Activated CD8-positive, alpha-beta memory T cell treated with anti-CD3 and anti-CD28 coated beads, Interleukin-2, amount 50 U/mL, for 4 hours (primary cell): ENCODE results near the gene LMBRD2.

ENCODE experiments used
- DNase-seq: peaks from one replicate; pipeline ENCODE4 v3.0.0-alpha.2; 2020

LMBRD2 gene

DNA sequence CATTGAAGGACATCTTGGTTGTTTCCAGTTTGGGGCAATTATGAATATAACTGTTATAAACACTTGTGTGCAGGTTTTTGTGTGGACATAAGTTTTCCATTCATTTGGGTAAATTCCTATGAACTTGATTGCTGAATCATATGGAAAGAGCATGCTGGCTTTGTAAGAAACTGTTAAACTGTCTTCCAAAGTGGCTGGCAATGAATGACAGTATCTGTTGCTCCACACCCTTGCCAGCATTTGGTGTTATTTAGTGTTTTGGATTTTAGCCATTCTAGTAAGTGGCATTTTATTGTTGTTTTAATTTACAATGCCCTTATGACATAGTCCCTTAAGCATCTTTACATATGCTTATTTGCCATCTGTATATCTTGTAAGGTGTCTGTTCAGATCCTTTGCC is 55.2 kb downstream of the LMBRD2 start:
- DNase-seq: no peak

DNA sequence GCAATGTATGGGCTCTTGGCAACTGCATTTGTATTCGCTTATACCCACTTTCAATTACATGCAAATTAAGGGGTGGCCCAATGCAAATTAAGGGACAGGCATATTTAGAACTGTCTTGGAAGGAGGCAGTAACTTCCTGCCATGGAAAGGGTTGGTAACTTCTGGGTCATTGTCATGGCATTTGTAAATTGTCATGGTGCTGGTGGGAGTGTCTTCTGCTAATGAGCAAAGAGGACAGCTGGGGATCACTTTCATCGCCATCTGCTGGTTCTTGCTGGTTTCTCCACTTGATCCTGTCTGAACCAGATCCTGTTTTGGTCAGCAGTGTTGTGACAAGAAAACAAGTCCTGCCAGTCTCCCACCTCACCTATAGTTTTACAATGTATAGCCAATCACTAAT is 61.7 kb downstream of the LMBRD2 start:
- DNase-seq: no peak

DNA sequence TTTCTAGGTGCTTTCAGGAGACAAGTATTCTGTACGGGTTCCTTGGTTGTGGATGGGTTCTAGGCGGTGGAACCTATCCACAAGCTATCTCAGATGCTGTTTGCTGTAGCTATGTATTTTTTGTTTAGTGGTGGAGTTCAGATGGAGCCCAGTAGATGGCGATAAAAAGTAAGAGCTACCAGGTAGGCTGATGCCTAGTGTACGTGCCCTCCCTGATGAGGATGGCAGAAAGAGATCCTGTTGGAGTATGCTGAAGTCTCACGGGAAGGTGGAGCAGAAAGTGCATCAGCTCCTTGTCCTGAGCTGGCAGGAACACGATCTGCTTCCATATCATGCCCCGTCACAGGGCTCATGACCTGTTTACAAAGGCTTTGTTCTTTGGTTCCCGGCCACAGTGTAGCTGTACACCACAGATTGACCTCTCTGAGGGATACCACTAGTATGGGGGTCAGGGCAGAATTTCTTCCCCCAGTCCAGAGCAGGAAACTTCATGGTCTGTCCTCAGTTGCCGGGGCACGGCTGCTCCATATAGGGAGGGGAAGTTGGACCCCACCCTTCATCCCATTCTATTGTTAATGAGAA is 72.4 kb downstream of the LMBRD2 start:
- DNase-seq: no peak

DNA sequence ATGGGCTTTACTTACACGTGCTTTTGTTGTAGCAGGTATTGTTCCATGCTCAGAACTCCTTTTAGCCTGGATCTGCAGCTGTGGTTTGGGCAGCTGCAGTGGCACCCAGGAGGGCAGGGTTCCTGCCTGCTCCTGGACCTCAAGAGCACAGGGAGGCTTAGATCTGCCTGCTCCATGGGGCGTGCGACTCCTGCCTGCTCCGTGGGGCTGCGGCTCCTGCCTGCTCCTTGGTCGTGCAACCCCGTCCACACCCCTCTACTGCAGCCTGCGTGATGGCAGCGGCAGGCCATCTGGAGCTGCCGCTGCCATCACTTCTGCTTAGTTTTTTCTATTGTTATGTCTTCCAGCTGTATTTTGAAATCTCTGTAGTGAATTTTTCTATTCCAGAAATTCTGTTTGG is 73.3 kb downstream of the LMBRD2 start:
- DNase-seq: no peak

DNA sequence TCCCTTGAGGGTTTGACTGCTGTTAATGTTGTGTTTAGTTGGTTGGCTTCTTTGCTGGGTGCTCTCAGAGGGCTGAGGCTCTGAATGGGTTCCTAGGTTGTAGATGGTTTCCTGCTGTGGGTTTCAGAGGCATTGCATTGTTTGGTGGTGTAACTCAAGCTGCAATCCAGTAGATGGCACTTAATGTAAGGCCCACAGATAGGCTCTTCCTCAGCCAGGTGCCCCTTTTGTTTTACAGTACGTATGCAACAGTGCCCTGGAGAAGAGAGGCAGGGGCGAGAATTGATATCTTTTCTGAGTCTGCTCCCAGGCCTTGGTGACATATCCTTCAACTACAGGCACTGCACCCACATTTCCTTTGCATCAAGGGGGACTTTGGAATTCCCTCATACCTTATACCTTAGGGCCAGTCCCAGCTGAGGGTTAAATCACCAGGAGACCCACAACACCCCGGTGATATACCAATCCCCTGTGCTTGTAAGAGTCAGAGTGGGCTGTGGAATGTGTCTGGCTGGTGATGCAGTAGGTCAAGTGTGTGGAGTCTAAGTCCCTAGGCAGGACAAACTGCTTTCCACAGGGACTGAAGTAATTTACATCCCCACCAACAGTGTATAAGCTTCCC is 78.0 kb downstream of the LMBRD2 start:
- DNase-seq: no peak

DNA sequence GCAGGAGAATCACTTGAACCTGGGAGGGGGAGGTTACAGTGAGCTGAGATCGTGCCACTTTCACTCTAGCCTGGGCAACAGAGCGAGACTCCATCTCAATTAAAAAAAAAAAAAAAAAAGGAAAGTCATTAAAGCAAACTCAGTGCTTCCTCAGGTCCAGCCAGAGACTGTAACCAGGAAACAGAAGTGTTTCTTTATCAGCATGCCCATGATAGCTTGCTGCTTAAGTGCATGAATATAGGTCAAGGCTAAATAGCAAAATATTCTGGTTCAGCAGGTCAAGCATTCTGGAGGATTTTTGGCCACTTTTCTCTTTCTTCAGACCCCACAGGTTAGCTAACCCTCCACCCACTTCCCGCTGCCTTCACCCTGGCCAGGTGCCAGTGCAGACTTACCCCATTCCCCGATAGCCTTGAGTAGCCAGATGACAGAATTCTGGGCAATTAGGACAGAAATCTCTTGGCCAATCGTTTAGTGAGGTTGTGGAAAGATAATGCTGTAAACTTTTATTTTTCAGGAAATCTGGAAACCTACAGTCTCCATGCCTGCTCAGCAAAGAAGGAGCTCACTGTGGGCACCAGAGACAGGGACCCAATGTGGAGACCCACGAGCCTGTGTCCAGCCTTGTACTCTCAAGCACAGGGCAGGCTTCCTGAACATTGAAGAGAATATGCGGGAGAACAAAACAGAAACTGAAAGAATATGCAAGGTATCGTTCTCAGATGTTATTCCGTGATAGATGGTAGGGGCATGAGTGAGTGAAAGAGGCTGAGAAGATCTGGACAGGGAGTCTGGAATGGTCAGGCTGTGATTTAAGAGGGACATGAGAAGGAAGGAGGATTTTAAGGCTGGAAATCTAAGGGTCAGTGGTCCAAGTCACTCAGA is 80.8 kb downstream of the LMBRD2 start:
- no peak for DNase-seq

DNA sequence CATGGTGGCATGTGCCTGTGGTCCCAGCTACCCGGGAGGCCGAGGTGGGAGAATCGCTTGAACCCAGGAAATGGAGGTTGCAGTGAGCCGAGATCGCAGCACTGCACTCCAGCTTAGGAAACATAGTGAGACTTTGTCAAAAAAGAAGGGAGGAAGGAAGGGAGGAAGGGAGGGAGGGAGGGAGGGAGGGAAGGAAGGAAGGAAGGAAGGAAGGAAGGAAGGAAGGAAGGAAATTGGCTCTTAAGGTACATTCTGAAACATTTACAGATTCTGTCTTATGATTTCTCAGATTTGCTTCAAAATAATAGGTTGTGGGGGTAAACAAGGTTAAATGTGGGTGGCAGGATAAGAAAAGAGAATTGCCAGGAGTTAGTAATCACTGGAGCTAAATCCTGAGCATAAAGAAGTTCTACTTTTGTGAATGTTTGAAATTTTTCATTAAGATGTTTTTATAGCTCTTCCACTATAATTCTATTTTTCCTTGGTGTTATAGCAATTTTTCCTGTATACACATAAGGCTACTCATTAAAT is 82.9 kb downstream of the LMBRD2 start:
- DNase-seq: no peak

DNA sequence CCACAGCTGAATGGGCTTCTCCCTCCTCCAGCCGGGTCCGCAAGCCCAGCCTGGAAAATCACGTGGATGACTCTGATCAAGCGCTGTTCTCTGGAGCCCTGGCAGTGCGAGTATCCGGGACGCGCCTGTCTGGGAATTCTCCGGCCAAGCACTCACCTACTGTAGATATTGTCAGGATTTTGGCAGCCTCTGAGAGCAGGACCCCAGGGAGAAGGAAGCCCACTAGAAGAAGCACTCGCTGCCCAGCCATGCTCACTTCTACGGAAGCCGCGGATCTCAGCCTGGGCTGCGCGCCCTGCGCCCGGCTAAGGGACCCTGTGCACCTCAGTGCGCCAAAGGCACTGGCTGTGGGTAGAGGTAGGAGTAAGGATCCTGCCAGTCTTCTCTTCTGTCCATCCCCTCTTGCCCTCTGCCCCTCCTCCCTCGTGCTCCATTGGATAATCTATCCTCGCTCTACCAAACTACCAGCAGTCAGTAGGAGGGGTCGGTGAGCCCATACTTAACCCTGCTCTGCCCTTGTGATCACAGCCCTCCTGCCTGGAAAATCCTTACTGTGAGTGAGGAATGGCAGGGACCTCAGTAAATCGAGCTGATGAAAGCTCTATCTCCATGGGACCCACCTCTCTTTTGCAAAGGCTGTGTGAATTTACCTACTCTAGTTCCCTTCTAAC is 85.0 kb downstream of the LMBRD2 start, which contains the start of gene UGT3A2:
TSS of gene UGT3A2 (minus strand) at position 343 of the 671 bp plus-strand sequence. CDS start at position 250, 93 bp downstream.
- DNase-seq: no peak

DNA sequence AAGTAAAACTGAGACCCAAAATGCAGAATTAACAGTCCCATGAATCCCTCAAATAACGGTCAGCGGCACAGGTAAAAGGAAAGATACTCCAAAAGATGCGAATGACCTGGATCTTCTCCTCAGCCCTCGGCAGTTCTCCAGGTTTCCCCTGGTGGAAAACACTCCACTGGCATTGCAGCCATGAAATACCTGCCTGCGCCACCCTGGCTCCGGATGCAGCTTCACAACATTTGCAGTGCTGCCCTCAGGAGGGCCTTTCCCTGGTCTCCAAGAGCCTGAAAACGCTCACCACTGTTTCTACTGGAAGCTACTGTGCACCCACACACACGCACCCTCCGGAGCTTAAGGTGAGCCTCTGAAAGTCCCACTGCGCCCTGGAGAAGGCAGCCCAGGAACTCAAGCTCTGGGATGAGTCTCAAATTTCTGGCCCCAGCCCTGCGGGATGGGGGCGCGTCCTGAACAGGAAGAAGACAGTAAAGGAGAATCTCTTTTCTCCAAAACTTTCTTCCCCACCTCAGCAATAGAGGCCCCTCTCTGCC is 85.6 kb downstream of the LMBRD2 start:
- no peak for DNase-seq

DNA sequence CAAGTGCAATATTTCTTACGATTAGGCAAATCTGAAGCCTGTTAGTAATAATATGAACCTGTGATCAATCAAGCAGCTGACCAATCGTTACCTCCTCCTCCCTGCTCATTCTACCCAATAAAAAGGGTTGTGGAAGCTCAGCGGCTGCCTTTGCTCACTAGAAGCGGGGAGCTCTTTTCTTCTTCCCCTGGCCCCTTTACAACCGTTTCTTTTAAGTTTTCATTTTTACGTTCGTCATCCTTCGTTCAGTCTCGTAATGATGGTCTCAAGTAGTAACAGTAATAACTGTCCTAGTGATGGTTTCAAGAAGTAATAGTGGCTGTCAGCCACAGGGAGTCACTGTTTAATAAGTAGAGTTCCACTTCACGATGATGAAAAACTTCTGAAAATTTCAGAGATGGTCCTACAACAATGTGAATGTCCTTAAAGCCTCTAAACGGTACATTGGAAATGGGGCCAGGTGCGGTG is 91.2 kb downstream of the LMBRD2 start:
- no peak for DNase-seq

DNA sequence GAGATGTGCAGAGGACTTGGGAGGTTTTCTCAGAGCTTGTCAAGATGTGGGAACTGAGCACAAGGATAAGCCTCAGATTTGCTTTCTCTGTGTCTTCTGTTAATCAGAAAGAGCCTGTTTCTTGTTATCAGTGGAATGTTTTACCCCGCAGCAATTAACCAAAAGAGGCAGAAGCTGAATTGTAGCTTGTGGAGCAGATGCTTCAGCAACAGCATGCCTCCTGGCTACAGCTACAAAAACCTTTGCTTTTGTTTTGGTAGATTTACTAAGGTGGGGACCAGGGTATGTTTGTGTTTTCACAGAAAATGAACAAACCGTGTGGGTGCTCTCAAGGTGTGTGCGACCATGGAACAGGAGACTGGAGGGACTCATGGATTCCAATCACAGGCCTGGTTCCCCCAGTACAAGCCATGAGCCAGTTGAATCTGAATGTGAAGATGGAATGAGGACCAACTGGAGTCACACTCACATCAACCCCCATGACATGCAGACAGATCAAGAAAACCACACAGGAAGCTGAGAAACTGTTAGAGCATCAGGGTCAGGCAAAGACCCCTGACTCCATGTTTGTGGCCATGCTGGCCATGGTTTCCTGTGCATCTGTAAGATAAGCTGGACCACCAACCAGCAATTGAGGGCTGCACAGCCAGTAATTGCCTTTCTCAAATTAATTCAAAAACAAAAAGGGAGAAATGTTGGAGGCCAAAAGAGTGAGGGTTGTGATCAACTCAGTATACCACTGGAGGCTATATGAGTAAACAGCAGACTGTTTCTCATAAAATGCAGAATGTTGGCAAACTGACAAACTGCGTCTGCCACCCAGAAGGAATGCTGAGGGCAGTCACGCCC is 91.9 kb downstream of the LMBRD2 start:
- no peak for DNase-seq

DNA sequence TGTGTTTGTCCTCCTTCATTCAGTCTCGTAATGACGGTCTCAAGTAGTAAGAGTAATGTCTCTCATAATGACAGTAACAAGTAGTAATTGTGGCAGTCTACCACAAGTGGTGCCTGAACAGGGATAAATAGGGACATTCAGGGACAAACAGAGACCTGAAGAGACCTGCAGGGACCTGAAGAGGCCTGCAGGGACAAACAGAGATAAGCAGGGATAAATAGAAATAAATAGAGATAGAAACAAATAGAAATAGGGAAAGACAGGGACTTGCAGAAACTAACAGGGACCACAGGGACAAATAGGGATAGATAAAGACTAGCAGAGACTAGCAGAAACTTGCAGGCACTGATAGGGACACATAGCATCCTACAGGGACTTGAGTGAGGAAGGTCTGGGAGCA is 92.9 kb downstream of the LMBRD2 start:
- DNase-seq: no peak

DNA sequence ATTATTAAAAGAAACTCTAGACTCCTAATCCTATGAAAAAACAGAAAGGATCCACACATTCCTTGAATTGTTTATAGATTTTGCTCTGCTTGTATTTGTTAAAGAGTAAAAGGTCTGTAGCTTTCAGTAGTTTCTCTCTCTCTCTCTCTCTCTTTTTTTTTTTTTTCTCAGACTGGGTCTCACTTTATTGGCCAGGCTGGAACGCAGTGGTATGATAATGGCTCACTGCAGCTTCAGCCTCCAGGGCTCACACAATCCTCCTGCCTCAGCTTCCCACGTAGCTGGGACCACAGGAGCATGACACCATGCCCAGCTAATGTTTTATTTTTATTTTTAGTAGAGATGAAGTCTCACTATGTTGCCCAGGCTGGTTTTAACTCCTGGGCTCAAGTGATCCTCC is 94.3 kb downstream of the LMBRD2 start:
- no peak for DNase-seq

DNA sequence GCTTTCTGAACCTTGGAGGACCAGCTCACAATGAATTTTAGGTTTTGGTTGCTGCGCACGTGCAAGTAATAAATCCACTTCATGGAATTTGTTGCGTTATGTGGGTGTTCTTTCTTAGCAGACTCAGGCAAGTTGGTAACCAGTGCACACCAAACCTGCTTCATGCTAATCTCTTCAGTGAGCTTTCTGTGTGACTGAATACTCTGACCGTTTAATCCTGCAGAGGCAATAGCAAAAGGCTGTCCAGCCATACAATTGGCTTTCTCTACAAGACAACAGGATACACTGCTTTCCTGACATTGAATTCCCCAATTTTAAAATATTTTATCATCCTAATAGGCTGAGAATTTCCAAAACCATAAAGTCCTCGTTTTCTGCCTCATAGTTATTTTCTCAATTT is 95.3 kb downstream of the LMBRD2 start:
- DNase-seq: no peak

DNA sequence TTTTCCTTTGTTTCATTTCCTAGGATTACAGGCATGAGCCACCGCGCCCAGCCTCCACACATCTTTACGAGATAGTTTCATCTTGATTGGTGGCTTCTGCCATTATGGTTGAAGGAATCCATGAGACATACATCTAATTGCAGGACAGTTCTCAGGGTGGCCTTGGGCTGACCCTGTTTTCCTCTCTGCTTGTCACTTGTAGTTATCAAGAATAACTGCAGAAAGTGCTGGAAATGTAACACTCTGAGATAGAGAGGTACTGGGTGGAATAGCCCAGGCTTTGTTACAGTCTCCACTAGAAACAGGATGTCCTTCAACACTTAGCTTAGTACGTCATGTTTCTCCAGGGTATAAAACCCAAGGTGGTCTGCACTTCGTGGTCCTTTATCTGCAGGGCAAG is 95.7 kb downstream of the LMBRD2 start:
- no peak for DNase-seq

DNA sequence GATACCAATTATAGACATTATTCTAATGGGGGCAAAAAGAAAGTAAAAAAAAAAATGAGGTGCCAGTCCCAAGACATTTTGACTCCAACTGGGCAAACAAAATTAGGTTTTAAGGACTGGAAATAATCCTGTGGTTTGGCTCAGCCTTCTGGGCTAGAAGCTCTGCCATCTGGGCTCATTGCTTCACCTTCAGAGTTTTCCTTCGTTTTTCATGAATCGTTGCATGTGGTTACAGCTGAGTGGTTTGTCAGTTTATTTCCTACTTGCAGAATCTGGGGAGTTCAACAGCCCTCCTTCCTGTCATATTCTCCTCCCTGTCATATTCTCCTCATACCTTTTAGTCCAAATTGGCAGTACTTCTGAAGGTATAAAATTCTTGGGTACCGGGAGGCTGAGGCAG is 97.0 kb downstream of the LMBRD2 start:
- no peak for DNase-seq

DNA sequence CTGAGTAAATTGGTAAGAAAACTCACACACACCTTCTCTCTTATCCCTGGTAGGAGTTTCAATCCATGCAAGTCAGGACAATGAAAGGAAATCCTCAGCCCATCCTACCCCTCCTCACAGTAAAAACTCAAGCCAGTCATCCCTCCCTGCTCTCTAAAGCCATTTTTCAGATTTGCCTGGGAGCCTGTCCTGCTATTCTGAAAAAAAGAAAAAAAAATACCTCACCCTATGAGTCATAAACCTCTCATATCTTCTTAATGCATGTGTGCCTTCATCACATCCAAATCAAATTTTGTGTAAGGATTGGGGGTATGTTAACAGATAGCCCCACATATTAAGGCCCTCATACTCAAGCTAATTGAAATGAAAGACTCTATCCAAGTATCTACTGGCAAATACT is 99.1 kb downstream of the LMBRD2 start:
- DNase-seq: no peak

DNA sequence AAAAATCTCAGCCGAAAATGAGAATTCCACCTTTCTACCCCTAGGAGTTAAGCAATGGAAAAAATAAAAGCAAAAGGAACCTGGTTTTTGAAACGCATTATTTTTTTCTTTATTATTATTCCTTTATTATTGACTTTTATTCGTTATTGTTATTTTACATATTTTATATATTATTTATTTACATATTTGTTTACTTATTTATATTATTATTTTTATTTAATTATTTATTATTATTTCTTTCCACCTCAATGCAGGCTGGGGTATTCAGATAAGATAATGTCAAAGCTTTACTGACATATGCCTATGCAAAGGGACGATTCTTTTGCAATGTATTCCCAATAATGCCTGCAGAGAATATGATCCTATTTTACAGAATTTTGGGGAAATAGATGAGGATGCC is 101.7 kb downstream of the LMBRD2 start:
- no peak for DNase-seq
